Measurements from ENCODE around the gene PACRG.
"Not testable (repeated sequence)": the region's sequence is repeated elsewhere in the genome, so short reads cannot be mapped to it uniquely, and the experiment has no call there.

PACRG gene

GRCh38 chr6:162962093-162962492 lies 234.3 kb downstream of the PACRG start:
- TF ChIP-seq SPI1 (IDR thresholded peaks at IDR 0.05; ENCODE audit: low read depth, low read length): no peak
- no peak for TF ChIP-seq POU2F2 (IDR thresholded peaks at IDR 0.05; ENCODE audit: low read depth, low read length)
- no peak for TF ChIP-seq PAX5 (IDR thresholded peaks at IDR 0.05; ENCODE audit: insufficient read depth, low read length, severe bottlenecking)
- no peak for TF ChIP-seq POLR2AphosphoS5 (IDR thresholded peaks at IDR 0.05; ENCODE audit: low read depth, low read length)
- no peak for TF ChIP-seq TAF1 (IDR thresholded peaks at IDR 0.05; ENCODE audit: low read depth, low read length)
- no peak for TF ChIP-seq POLR2A (IDR thresholded peaks at IDR 0.05; ENCODE audit: low read depth, low read length)
- FAIRE-seq: no peak
- no peak for DNase-seq (ENCODE audit: insufficient read length, low spot score)

DNA sequence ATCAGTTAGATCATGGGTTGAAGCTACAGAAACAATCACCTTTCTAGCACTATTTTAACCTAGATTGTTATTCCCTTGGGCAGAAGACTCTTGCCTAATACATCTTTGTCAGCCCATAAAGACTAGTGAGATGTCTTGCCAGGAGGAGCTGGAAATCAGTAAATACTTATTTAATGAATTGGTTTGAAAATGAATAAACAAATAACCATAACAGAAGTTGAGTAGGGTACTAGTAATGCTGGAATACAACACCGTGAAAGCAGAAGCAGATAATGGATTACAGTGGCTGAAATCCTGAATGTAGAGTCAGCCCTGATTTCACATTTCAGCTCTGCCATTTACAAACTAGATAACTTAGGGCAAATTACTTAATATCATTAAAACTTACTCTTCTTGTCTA lies 236.1 kb downstream of the PACRG start:
- no peak for TF ChIP-seq POLR2A (IDR thresholded peaks at IDR 0.05; ENCODE audit: low read depth, low read length)
- TF ChIP-seq POLR2AphosphoS5 (IDR thresholded peaks at IDR 0.05; ENCODE audit: low read depth, low read length): no peak
- no peak for TF ChIP-seq TAF1 (IDR thresholded peaks at IDR 0.05; ENCODE audit: low read depth, low read length)
- TF ChIP-seq SPI1 (IDR thresholded peaks at IDR 0.05; ENCODE audit: low read depth, low read length): no peak
- no peak for TF ChIP-seq PAX5 (IDR thresholded peaks at IDR 0.05; ENCODE audit: insufficient read depth, low read length, severe bottlenecking)
- DNase-seq (ENCODE audit: insufficient read length, low spot score) (no peak), FAIRE-seq (no peak)

DNA sequence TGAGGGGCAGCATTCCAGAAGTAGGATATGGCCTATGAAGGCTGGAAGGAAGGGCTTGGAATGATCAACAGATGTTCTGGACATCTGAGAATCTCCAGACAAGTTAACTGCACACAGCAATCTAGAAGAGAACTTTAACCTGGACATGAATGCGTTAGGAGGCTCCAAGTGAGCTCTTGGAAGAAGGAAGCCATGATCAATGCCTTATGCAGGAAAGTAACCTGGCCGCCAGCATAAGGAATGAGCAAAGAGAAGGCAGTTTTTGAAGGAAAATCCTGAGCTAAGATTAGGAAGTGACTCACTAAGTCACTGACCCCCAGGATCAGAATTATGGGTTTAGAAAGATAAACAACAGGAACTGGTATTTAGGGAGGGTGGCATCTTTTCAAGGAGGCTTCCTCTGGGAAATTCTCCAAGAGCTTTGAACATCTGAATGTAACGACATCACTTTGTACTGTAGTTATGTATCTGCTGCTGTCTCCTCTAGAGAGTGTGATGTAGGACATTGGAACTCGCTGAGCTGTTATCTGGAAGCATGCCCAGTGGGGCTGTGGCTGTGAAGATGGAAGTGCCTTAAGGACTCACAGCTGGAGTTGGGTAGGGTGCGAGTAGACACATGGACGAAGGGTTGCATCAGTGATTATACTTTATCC lies 236.8 kb downstream of the PACRG start:
- TF ChIP-seq POLR2AphosphoS5 (IDR thresholded peaks at IDR 0.05; ENCODE audit: low read depth, low read length) (no peak), SPI1 (IDR thresholded peaks at IDR 0.05; ENCODE audit: low read depth, low read length) (no peak), TAF1 (IDR thresholded peaks at IDR 0.05; ENCODE audit: low read depth, low read length) (no peak), PAX5 (IDR thresholded peaks at IDR 0.05; ENCODE audit: insufficient read depth, low read length, severe bottlenecking) (no peak), POU2F2 (IDR thresholded peaks at IDR 0.05; ENCODE audit: low read depth, low read length) (no peak), POLR2A (IDR thresholded peaks at IDR 0.05; ENCODE audit: low read depth, low read length) (no peak)
- FAIRE-seq: no peak

GRCh38 chr6:162965366-162965765 lies 237.6 kb downstream of the PACRG start:
- TF ChIP-seq POLR2A (IDR thresholded peaks at IDR 0.05; ENCODE audit: low read depth, low read length) (no peak), SPI1 (IDR thresholded peaks at IDR 0.05; ENCODE audit: low read depth, low read length) (no peak)
- FAIRE-seq (no peak), DNase-seq (ENCODE audit: insufficient read length, low spot score) (no peak)

More for the DNA sequence above, 236.8 kb downstream of the PACRG start:
- no peak for DNase-seq (ENCODE audit: insufficient read length, low spot score)

DNA sequence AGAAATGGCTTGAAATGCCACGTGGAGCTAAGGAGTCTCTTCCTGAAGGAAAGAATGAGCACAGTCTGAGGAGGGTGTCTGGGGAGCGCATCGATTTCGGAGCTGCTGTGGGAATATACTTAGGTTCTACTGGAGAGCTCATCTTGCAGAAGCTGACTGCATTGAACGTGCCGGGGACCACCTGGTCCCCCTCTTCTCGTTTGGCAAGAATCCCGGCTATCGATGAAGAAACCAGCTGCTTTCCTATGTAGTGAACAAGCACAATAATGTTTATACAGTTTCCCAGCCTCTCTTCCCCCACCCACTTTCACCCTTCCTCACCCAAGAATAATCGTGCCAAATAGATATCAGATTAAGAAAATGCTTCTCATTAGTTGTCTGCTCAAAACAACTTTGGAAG lies 242.5 kb downstream of the PACRG start:
- no peak for FAIRE-seq
- no peak for DNase-seq (ENCODE audit: insufficient read length, low spot score)
- no peak for TF ChIP-seq SPI1 (IDR thresholded peaks at IDR 0.05; ENCODE audit: low read depth, low read length)
- TF ChIP-seq POLR2A (IDR thresholded peaks at IDR 0.05; ENCODE audit: low read depth, low read length): no peak
- TF ChIP-seq PAX5 (IDR thresholded peaks at IDR 0.05; ENCODE audit: insufficient read depth, low read length, severe bottlenecking): no peak
- TF ChIP-seq TAF1 (IDR thresholded peaks at IDR 0.05; ENCODE audit: low read depth, low read length): no peak
- no peak for TF ChIP-seq POU2F2 (IDR thresholded peaks at IDR 0.05; ENCODE audit: low read depth, low read length)
- TF ChIP-seq POLR2AphosphoS5 (IDR thresholded peaks at IDR 0.05; ENCODE audit: low read depth, low read length): no peak

DNA sequence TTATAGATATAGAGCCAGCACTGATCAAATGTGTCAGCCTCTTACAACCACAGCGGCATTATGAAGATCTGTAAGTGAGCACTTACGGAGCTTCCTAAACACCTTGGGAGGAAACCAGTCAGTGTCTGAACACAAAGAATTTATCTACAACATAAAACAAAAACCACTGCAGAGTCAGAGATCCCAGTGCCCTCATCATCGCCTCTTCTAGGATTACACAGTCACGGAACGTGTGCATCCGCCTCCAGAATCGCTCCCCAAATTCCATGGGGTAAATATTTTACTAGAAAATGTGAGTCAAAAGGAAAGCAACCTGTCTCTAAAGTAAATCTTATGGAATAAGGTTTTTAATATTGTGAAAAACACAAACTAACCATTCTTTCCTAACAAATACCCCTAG lies 243.6 kb downstream of the PACRG start:
- no peak for TF ChIP-seq SPI1 (IDR thresholded peaks at IDR 0.05; ENCODE audit: low read depth, low read length)
- no peak for TF ChIP-seq POLR2A (IDR thresholded peaks at IDR 0.05; ENCODE audit: low read depth, low read length)

DNA sequence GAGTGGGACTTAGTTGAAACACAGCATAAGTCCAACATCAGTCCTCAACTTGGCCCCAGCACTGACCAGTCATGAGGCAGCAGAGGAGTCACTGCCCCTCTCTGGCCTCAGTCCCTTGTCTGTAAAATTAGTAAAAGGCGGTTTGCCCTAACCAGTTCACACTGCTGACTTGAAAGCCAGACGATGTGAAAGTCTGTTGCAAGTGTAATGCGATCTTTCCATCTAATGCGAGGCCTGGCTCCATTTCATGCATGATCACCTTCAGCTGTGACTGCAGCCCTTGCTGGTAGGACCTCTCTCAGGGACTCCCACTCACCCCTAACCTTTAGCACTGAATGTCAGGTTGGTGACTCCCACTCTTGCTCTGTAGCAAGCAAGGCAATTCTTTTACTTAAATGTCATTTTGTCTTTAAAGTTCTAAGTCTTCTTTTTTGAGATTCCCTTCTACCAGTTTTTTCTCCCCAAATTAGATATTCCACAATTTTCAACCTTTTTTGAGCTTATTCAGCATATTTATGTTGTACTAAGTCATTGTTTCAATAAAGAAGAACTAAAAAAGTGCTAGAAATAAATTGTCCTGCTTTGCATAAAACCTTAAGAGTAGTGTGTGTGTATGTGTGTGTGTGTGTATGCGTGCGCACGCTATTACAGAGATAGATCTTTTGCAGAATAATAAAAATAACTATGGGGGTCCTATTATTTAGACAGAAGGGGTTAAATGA lies 245.5 kb downstream of the PACRG start:
- FAIRE-seq (no peak), DNase-seq (ENCODE audit: insufficient read length, low spot score) (no peak)
- TF ChIP-seq PAX5 (IDR thresholded peaks at IDR 0.05; ENCODE audit: insufficient read depth, low read length, severe bottlenecking) (no peak), POLR2A (IDR thresholded peaks at IDR 0.05; ENCODE audit: low read depth, low read length) (no peak), POLR2AphosphoS5 (IDR thresholded peaks at IDR 0.05; ENCODE audit: low read depth, low read length) (no peak), POU2F2 (IDR thresholded peaks at IDR 0.05; ENCODE audit: low read depth, low read length) (no peak), SPI1 (IDR thresholded peaks at IDR 0.05; ENCODE audit: low read depth, low read length) (no peak), TAF1 (IDR thresholded peaks at IDR 0.05; ENCODE audit: low read depth, low read length) (no peak)

More for the DNA sequence above, 243.6 kb downstream of the PACRG start:
- FAIRE-seq (no peak), DNase-seq (ENCODE audit: insufficient read length, low spot score) (no peak)

DNA sequence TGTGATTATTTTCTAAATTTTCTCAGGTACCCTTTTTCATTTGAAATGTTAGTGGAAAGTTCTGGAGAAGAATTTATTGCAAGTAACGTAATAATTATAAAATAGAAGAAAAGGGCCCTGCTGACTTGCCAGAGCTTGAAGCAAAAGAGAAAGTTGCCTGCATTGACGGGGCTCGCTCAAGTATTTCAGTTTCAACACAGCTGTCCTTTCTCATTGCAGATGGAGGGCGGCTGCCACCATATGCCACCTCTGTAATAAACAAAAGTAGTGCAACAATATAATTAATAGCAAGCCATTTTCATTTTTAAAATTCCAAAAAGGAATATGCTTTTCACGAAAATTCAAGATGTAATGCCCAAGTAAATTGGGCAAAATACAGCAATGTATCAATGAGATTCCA lies 246.2 kb downstream of the PACRG start:
- TF ChIP-seq POU2F2 (IDR thresholded peaks at IDR 0.05; ENCODE audit: low read depth, low read length): no peak
- TF ChIP-seq POLR2A (IDR thresholded peaks at IDR 0.05; ENCODE audit: low read depth, low read length): no peak
- TF ChIP-seq TAF1 (IDR thresholded peaks at IDR 0.05; ENCODE audit: low read depth, low read length): no peak
- TF ChIP-seq POLR2AphosphoS5 (IDR thresholded peaks at IDR 0.05; ENCODE audit: low read depth, low read length): no peak
- TF ChIP-seq PAX5 (IDR thresholded peaks at IDR 0.05; ENCODE audit: insufficient read depth, low read length, severe bottlenecking): no peak
- TF ChIP-seq SPI1 (IDR thresholded peaks at IDR 0.05; ENCODE audit: low read depth, low read length): no peak
- DNase-seq (ENCODE audit: insufficient read length, low spot score) (no peak), FAIRE-seq (no peak)

DNA sequence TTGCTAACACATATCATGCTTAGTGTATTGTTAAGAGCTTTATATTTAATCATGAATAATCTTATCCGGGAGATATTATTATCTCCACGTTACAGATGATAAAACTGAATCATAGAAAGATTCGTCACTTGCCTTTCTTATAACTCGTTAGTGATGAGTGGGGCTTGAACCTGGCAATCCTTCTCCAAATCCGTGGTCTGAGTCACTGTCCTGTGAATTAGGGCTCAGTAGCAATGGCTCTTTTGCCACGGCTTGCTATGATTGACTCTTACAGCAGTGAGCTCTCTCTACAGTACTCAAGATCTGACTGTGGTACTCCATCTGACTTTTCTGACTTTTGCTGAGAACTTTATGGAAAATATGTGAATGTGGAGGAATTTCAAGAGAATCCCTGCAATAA lies 246.9 kb downstream of the PACRG start:
- FAIRE-seq (no peak), DNase-seq (ENCODE audit: insufficient read length, low spot score) (no peak)
- TF ChIP-seq TAF1 (IDR thresholded peaks at IDR 0.05; ENCODE audit: low read depth, low read length): no peak
- TF ChIP-seq POLR2A (IDR thresholded peaks at IDR 0.05; ENCODE audit: low read depth, low read length): no peak
- TF ChIP-seq SPI1 (IDR thresholded peaks at IDR 0.05; ENCODE audit: low read depth, low read length): no peak
- no peak for TF ChIP-seq PAX5 (IDR thresholded peaks at IDR 0.05; ENCODE audit: insufficient read depth, low read length, severe bottlenecking)
- no peak for TF ChIP-seq POU2F2 (IDR thresholded peaks at IDR 0.05; ENCODE audit: low read depth, low read length)
- no peak for TF ChIP-seq POLR2AphosphoS5 (IDR thresholded peaks at IDR 0.05; ENCODE audit: low read depth, low read length)

- no peak for DNase-seq (ENCODE audit: insufficient read length, low spot score)
- no peak for FAIRE-seq
- no peak for TF ChIP-seq POLR2A (IDR thresholded peaks at IDR 0.05; ENCODE audit: low read depth, low read length)
Measured at GRCh38 chr6:162976141-162976540, 248.4 kb downstream of the PACRG start.

GRCh38 chr6:162983234-162983633 lies 255.5 kb downstream of the PACRG start:
- not testable (repeated sequence) for DNase-seq (ENCODE audit: insufficient read length, low spot score); FAIRE-seq

All from GM12891 (cell line).